Adipocyte (in vitro differentiated cells): Measurements from ENCODE around the gene SLX9.

Experiments
- DNase-seq: peaks from one replicate; pipeline ENCODE4 v3.0.0-alpha.2; 2015; ENCODE audit warnings: low read depth
- H3K27me3 ChIP-seq: replicated peaks from 2 replicates; pipeline ENCODE4 v1.7.0; 2013; ENCODE audit warnings: mild to moderate bottlenecking, low read length, moderate library complexity; ENCODE audit not compliant: control insufficient read depth, insufficient read depth
- H3K36me3 ChIP-seq: 2 replicates; pipeline ENCODE4 v1.7.0; 2013; ENCODE audit warnings: low read length, mild to moderate bottlenecking, moderate library complexity; ENCODE audit not compliant: control insufficient read depth, insufficient read depth, severe bottlenecking
- H3K4me1 ChIP-seq: 2 replicates; pipeline ENCODE4 v1.7.0; 2013; ENCODE audit warnings: mild to moderate bottlenecking, low read length, moderate library complexity; ENCODE audit not compliant: control insufficient read depth, insufficient read depth
- H3K4me3 ChIP-seq: 2 replicates; pipeline ENCODE4 v1.7.0; 2013; ENCODE audit warnings: mild to moderate bottlenecking, low read length, moderate library complexity
- H3K9ac ChIP-seq: 2 replicates; pipeline ENCODE4 v1.7.0; 2013; ENCODE audit warnings: mild to moderate bottlenecking, low read length, moderate library complexity
- H3K9me3 ChIP-seq: 2 replicates; pipeline ENCODE4 v1.7.0; 2013; ENCODE audit warnings: mild to moderate bottlenecking, low read length, moderate library complexity; ENCODE audit not compliant: control insufficient read depth

SLX9 gene

GRCh38 chr21:45013260-45013841 is 73.5 kb downstream of the SLX9 start:
- peaks cover 23% of the 10 kb centered on the region for H3K4me1 ChIP-seq
- H3K9me3 ChIP-seq = no peaks in the 10 kb centered on the region
- peak overlapping the region; percentile 61 for H3K9ac ChIP-seq
- no peak for DNase-seq
- H3K27me3 ChIP-seq = no peaks in the 10 kb centered on the region
- H3K4me3 ChIP-seq = no peak overlapping the region
- H3K36me3 ChIP-seq = no peaks in the 10 kb centered on the region

DNA sequence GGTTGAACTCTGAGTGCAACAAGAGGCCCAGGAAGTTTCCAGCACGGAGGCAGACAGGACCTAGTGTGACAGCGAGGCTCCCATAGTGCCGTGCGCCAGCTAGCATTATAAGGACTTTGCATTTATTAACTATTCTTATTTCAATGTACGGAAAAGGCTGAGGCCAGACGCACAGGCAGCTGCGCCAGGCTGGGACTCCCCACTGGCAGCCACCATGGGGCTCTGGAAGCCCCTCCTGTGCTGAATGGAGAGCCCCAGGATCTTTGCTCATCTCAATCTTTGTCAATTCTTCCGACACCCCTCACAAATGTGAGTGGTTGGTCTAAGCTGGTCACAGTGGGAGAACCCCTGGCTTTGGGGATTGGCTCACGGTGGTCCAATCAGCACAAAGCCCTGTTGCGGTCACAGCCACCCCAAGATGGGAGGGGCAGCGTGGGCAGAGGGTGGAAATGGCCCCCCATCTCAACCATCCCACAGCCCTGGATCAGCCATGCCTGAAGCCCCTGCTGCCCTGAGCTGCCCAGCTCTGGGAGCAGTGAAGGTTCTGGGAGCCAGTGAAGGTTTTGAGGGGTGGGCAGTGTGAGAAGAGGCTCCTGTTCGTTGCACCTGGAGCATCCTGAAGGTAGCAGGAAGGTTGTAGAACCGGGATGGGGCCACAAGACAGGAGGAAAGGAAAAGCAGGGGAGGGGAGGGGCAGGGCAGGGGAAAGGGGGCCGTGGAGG is 75.1 kb downstream of the SLX9 start:
- no peaks in the 10 kb centered on the region for H3K27me3 ChIP-seq
- no peak overlapping the region for H3K9ac ChIP-seq
- DNase-seq = no peak
- H3K36me3 ChIP-seq = no peaks in the 10 kb centered on the region
- no peaks in the 10 kb centered on the region for H3K9me3 ChIP-seq
- peaks cover 23% of the 10 kb centered on the region for H3K4me1 ChIP-seq
- H3K4me3 ChIP-seq = no peak overlapping the region

- Histone ChIP-seq H3K36me3 (no peaks in the 10 kb centered on the region), H3K4me3 (no peak overlapping the region), H3K9me3 (no peaks in the 10 kb centered on the region), H3K9ac (no peak overlapping the region), H3K27me3 (no peaks in the 10 kb centered on the region), H3K4me1 (peaks cover 20% of the 10 kb centered on the region)
- no peak for DNase-seq
Measured at GRCh38 chr21:45015469-45015860, 75.6 kb downstream of the SLX9 start.

GRCh38 chr21:45016031-45016405 is 76.2 kb downstream of the SLX9 start:
- DNase-seq = no peak
- Histone ChIP-seq H3K4me1 (peaks cover 15% of the 10 kb centered on the region), H3K9ac (no peak overlapping the region), H3K4me3 (no peak overlapping the region), H3K9me3 (no peaks in the 10 kb centered on the region), H3K27me3 (no peaks in the 10 kb centered on the region), H3K36me3 (no peaks in the 10 kb centered on the region)

GRCh38 chr21:45016406-45017038 is 76.7 kb downstream of the SLX9 start:
- DNase-seq = no peak
- H3K27me3 ChIP-seq = no peaks in the 10 kb centered on the region
- H3K36me3 ChIP-seq = no peaks in the 10 kb centered on the region
- H3K9ac ChIP-seq = no peak overlapping the region
- no peaks in the 10 kb centered on the region for H3K9me3 ChIP-seq
- peaks cover 15% of the 10 kb centered on the region for H3K4me1 ChIP-seq
- no peak overlapping the region for H3K4me3 ChIP-seq

DNA sequence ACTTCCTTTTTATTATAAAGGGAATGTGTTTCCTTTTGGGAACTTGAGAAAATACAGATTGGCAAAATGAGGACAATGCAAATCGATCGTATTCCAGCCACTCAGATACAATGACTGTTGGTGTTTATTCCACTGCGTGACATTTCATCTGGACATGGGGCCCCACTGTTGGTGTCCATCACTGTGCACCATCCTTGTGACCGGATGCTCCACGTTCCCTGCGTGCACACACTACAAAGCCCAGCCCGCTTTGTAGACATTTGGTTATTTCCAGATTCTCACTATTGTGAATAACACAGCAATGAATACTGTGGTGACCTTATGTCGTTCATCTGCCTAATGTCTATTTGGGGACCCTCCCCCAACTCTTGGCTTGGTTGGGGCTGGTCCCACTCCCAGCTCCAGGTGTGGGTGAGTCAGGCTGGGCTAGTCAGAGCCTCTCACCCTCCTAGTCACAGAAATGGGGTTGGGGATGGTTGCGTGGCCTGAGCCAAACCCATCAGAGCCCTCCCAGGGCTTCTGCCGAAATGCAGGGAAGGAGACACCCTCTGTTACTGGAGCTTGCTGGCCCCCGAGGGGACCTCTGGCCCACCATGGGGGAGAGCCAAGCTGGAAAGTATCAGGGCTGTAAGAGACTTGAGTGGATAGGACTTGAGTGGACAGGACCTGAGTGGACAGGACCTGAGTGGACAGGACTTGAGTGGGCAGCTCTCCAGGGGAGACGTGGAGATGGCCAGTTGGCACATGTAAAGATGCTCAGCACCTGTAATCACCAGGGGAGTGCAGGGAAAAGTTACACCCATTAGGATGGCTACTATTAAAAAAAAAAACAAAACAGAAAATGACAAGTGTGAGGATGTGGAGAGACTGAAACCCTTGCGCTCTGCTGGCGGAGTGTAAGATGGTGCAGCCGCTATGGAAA is 77.5 kb downstream of the SLX9 start:
- peak overlapping the region; percentile 63 for H3K9ac ChIP-seq
- H3K36me3 ChIP-seq = no peaks in the 10 kb centered on the region
- peaks cover 11% of the 10 kb centered on the region for H3K4me1 ChIP-seq
- DNase-seq = no peak
- H3K27me3 ChIP-seq = no peaks in the 10 kb centered on the region
- H3K9me3 ChIP-seq = no peaks in the 10 kb centered on the region
- H3K4me3 ChIP-seq = no peak overlapping the region

DNA sequence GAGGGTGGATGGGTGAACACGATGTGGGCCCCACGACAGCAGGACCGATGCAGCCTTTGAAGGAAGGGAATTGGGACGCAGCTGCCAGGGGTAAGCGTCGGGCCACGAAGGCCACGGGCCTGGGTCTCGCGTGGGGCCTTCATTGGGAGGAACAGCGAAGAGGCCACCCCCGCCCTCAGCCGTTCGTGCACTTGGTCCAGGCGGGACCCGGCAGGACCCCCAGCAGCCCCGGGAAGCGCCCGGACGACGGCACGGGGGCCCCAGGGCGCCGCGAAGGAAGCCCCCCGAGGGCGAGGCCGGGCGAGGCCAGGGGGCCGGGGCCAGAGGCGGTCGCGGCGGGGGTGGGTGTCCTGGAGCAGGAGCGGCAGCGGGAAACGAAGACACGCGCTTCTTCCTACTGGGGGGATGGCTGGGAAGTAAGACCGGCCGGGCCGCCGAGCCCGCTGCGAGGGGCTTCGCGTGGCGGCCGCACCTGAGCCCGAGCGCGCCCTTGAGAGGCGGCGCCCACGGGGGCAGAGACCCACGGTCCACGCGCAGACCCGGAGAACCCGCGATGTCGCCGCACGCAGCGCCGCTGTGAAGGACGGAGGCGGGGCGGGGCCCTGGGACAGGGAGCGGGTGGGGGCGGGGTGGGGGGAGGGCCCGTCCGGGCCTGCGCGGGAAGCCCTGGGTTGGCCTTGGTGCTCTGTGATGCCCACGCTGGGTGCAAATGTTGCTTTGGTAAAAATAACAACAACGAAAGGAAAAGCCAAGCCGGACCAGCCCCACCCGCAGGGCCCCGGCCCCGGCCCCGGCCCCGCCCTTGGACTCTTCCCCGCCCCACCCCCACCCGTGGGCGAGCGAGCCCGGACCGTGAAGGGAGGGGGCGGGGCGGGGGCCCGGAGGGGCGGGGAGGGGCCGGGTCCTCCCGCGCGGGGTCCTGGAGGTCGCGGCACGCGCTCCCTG is 78.6 kb downstream of the SLX9 start:
- peak; percentile 47 for DNase-seq
- Histone ChIP-seq H3K27me3 (no peaks in the 10 kb centered on the region), H3K4me1 (peaks cover under 1% of the 10 kb centered on the region)

GRCh38 chr21:45019076-45019886 is 79.5 kb downstream of the SLX9 start:
- Histone ChIP-seq H3K36me3 (no peaks in the 10 kb centered on the region), H3K9me3 (peaks cover 16% of the 10 kb centered on the region), H3K27me3 (no peaks in the 10 kb centered on the region), H3K9ac (peak overlapping the region; percentile 21), H3K4me3 (no peak overlapping the region), H3K4me1 (no peaks in the 10 kb centered on the region)
- DNase-seq = peak; percentile 44

More for the DNA sequence above, 78.6 kb downstream of the SLX9 start:
- peaks cover 10% of the 10 kb centered on the region for H3K9me3 ChIP-seq
- H3K4me3 ChIP-seq = no peak overlapping the region
- no peaks in the 10 kb centered on the region for H3K36me3 ChIP-seq
- peak overlapping the region; percentile 63 for H3K9ac ChIP-seq

GRCh38 chr21:45019887-45020537 is 80.2 kb downstream of the SLX9 start:
- Histone ChIP-seq H3K4me1 (no peaks in the 10 kb centered on the region), H3K9me3 (peaks cover 20% of the 10 kb centered on the region), H3K4me3 (no peak overlapping the region), H3K36me3 (no peaks in the 10 kb centered on the region), H3K9ac (no peak overlapping the region), H3K27me3 (no peaks in the 10 kb centered on the region)
- no peak for DNase-seq
